GM19328 (cell line): ENCODE results near the gene SPG7.
"Not testable (repeated sequence)": the region's sequence is repeated elsewhere in the genome, so short reads cannot be mapped to it uniquely, and the experiment has no call there.

Source experiments
- ATAC-seq: cut with Tn5 transposase; IDR thresholded peaks from one replicate; pipeline ENCODE4 v1.9.1; 2021; ENCODE audit warnings: mild to moderate bottlenecking, moderate library complexity; ENCODE audit not compliant: unreplicated experiment

The SPG7 gene

GRCh38 chr16:89575247-89576152 lies 67.3 kb downstream of the SPG7 start, which contains the start of gene CPNE7:
Gene CPNE7, plus strand, starts transcription at chr16:89575758. Its CDS starts 140 bp downstream, at chr16:89575898.
- ATAC-seq = no peak

- no peak for ATAC-seq
Measured at GRCh38 chr16:89576153-89577054, 68.2 kb downstream of the SPG7 start.

DNA sequence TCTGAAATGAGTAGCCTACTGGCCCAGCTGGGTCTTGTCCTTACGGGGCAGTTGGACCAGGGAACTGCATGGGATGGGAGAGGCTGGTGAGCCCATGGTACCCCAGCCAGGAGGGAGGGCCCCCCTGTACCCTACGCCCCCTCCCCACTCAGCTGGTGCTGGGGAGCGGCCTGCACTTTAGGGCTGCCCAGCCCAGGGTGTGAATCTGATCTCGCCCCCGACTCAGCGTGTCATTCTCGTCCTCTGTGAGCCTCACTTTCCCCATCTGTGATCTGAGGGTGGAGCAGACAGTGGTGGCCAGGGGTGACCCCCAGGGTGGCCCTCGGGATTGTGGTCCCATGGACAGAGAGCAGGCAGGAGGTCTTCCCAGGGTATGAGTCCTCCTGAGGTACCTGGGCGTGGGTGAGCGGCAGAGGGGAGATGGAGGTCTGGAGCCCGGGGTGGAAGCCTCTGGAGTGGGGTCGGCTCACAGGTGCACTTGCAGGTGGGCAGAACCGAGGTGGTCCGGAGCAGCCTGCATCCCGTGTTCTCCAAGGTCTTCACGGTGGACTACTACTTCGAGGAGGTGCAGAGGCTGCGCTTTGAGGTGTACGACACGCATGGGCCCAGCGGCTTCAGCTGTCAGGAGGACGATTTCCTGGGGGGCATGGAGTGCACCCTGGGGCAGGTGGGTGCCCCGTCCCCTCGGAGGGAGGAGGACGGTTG lies 69.0 kb downstream of the SPG7 start:
- no peak for ATAC-seq

- ATAC-seq = no peak
Measured at GRCh38 chr16:89579351-89579750, 71.1 kb downstream of the SPG7 start.

GRCh38 chr16:89581045-89581695 lies 73.0 kb downstream of the SPG7 start:
- no peak for ATAC-seq

DNA sequence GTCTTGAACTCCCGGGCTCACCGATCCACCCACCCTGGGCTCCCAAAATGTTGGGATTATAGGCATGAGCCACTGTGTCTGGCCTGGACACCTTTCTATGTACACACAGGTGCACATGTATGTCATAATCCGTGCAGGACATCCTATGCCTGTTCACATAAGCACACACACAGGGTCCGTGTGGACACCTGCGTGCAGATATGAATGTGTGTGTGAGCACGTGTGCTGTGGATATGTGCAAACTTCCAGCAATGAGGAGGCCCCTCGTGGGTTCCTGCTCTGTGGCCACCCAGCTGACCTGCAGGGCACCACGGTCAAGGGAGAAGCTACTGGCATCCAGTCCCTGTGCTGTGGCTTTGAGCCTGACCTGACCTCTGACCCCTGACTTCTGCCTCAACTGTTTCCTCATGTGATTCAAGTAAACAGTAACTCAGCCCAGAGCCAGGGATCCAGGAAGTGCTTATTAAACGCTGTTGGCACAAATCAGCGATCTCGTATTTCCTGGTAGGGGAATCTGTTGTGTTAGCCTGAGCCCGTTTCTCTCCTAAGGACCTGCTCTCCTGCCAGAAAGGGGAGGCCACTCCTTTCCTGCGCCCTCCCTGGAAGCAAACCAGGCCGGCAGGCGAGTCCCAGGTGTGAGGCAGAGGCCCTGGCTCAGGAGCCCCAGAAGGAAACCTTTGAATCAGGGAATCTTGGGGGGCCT lies 73.8 kb downstream of the SPG7 start:
- ATAC-seq = no peak

- no peak for ATAC-seq
Measured at GRCh38 chr16:89582614-89583196, 74.5 kb downstream of the SPG7 start.

- ATAC-seq = no peak
Measured at GRCh38 chr16:89583197-89583894, 75.1 kb downstream of the SPG7 start.

- ATAC-seq = no peak
Measured at GRCh38 chr16:89583895-89584644, 75.9 kb downstream of the SPG7 start.

- ATAC-seq = no peak
Measured at GRCh38 chr16:89584768-89585549, 76.8 kb downstream of the SPG7 start.

- ATAC-seq = no peak
Measured at GRCh38 chr16:89586218-89586617, 78.0 kb downstream of the SPG7 start.

GRCh38 chr16:89586853-89587252 lies 78.7 kb downstream of the SPG7 start:
- no peak for ATAC-seq

DNA sequence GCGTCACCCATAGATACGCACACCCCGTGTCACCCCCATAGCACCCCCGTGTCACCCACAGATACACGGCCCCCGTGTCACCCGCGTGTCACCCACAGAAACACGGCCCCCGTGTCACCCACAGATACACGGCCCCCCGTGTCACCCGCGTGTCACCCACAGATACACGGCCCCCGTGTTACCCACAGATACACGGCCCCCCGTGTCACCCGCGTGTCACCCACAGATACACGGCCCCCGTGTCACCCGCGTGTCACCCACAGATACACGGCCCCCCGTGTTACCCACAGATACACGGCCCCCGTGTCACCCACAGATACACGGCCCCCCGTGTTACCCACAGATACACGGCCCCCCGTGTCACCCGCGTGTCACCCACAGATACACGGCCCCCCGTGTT lies 79.5 kb downstream of the SPG7 start:
- not testable (repeated sequence) for ATAC-seq

- ATAC-seq = no peak
Measured at GRCh38 chr16:89588413-89589109, 80.4 kb downstream of the SPG7 start.

- no peak for ATAC-seq
Measured at GRCh38 chr16:89589241-89589926, 81.2 kb downstream of the SPG7 start.

DNA sequence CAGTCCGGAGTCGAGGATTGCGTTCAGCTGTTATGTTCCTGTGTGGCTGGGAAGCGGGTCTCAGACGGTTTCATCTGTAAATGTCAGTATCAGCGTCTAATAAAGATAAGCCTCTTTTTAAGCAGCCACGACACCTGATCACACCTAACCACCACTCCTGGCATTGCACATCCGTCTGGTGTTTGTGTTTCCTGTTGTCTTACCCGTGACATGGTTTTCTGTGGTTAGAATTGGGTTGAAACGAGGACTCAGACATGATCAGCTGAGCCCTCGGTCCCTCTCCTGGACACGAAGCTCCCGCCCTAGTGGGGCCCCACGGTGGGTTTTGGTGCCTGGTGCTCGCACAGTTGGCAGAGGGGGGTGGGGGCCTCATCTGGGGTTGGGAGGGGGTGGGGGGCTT lies 85.6 kb downstream of the SPG7 start:
- no peak for ATAC-seq
